Loucy (cell line): Measurements from ENCODE around the gene TXNRD1.

Experiments used
- H2AFZ ChIP-seq: fragments of 200-600 bp; sonication (generic); 2 replicates; pipeline ENCODE4 v1.6.0; 2016; ENCODE audit warnings: antibody characterized with exemption, mild to moderate bottlenecking, low read length, moderate library complexity
- H3F3A ChIP-seq: fragments of 200-600 bp; 2 replicates; pipeline ENCODE4 v1.6.0; 2016; ENCODE audit warnings: antibody characterized with exemption, low read depth, mild to moderate bottlenecking
- H3K27me3 ChIP-seq: fragments of 200-600 bp; sonication (generic); 2 replicates; pipeline ENCODE4 v1.6.1; 2014; ENCODE audit warnings: low read length, mild to moderate bottlenecking; ENCODE audit not compliant: insufficient read depth, poor library complexity, severe bottlenecking
- H3K36me3 ChIP-seq: fragments of 200-600 bp; sonication (generic); 2 replicates; pipeline ENCODE4 v1.6.1; 2016; ENCODE audit warnings: low read length; ENCODE audit not compliant: insufficient read depth
- H3K4me1 ChIP-seq: fragments of 200-600 bp; sonication (generic); 2 replicates; pipeline ENCODE4 v1.5.1; 2014; ENCODE audit warnings: low read length, mild to moderate bottlenecking; ENCODE audit not compliant: insufficient read depth, poor library complexity, severe bottlenecking
- H3K4me2 ChIP-seq: fragments of 200-600 bp; sonication (generic); 2 replicates; pipeline ENCODE4 v1.6.0; 2014; ENCODE audit warnings: antibody characterized with exemption, low read length, low read depth, mild to moderate bottlenecking; ENCODE audit not compliant: poor library complexity, severe bottlenecking
- H3K4me3 ChIP-seq: fragments of 200-600 bp; sonication (generic); 2 replicates; pipeline ENCODE4 v1.5.1; 2014; ENCODE audit warnings: low read length, mild to moderate bottlenecking, mixed read lengths; ENCODE audit not compliant: poor library complexity, severe bottlenecking
- H3K79me2 ChIP-seq: fragments of 200-600 bp; sonication (generic); 2 replicates; pipeline ENCODE4 v1.6.1; 2014; ENCODE audit warnings: low read length; ENCODE audit not compliant: insufficient read depth
- H3K9ac ChIP-seq: fragments of 200-600 bp; sonication (generic); 2 replicates; pipeline ENCODE4 v1.6.0; 2014; ENCODE audit warnings: mild to moderate bottlenecking, low read depth, low read length, moderate library complexity; ENCODE audit not compliant: poor library complexity, severe bottlenecking
- H3K9me2 ChIP-seq: fragments of 200-600 bp; sonication (generic); replicated peaks from 2 replicates; pipeline ENCODE4 v1.6.1; 2016; ENCODE audit warnings: low read depth, low read length, mixed read lengths
- H3K9me3 ChIP-seq: fragments of 200-600 bp; sonication (generic); 2 replicates; pipeline ENCODE4 v1.6.1; 2014; ENCODE audit warnings: mild to moderate bottlenecking, antibody characterized with exemption, low read length, low read depth; ENCODE audit not compliant: insufficient read depth
- H4K20me1 ChIP-seq: fragments of 200-600 bp; sonication (generic); 2 replicates; pipeline ENCODE4 v1.6.0; 2014; ENCODE audit warnings: antibody characterized with exemption, low read length, mild to moderate bottlenecking; ENCODE audit not compliant: insufficient read depth, poor library complexity, severe bottlenecking
- CTCF ChIP-seq: fragments of 200-600 bp; sonication (generic); conservative IDR thresholded peaks from 2 replicates; pipeline ENCODE4 v1.5.1; 2014; ENCODE audit warnings: mild to moderate bottlenecking, antibody characterized with exemption, low read length
- EZH2phosphoT487 ChIP-seq: fragments of 200-600 bp; IDR thresholded peaks from 2 replicates; pipeline ENCODE4 v1.6.1; 2018; ENCODE audit warnings: antibody characterized with exemption, mild to moderate bottlenecking, moderate library complexity, borderline replicate concordance

TXNRD1 gene

GRCh38 chr12:104167519-104168458 is 47.8 kb upstream of the TXNRD1 start:
- Histone ChIP-seq H3K27me3 (no peaks in the 10 kb centered on the region), H3K79me2 (no peaks in the 10 kb centered on the region), H3K4me1 (no peaks in the 10 kb centered on the region), H3K9me3 (no peaks in the 10 kb centered on the region), H3K9me2 (no peaks in the 10 kb centered on the region), H2AFZ (no peak overlapping the region), H3K4me2 (no peak overlapping the region), H3K9ac (no peak overlapping the region), H4K20me1 (no peaks in the 10 kb centered on the region), H3F3A (no peaks in the 10 kb centered on the region), H3K4me3 (no peak overlapping the region), H3K36me3 (no peaks in the 10 kb centered on the region)
- TF ChIP-seq CTCF = no peak
- no peak for TF ChIP-seq EZH2phosphoT487

DNA sequence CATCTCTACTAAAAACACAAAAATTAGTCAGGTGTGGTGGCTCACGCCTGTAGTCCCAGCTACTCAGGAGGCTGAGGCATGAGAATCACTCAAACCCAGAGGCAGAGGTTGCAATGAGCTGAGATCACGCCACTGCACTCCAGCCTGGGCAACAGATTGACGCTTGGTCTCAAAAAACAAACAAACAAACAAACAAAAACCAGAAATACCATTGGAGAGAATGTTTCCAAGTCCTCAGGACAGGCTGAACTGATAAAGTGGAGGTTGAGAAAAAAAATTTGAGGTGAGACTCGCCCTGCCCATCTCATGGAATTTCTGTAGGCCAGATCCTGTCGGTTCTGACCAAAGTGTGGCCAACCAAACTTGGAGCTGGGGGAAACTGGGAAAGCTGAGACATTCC is 47.0 kb upstream of the TXNRD1 start:
- no peak overlapping the region for H3K4me2 ChIP-seq
- H3K79me2 ChIP-seq = no peaks in the 10 kb centered on the region
- H3K9me3 ChIP-seq = no peaks in the 10 kb centered on the region
- H3K4me1 ChIP-seq = no peaks in the 10 kb centered on the region
- H3K36me3 ChIP-seq = no peaks in the 10 kb centered on the region
- no peak overlapping the region for H3K4me3 ChIP-seq
- TF ChIP-seq CTCF (no peak), EZH2phosphoT487 (no peak)
- H3K9ac ChIP-seq = no peak overlapping the region
- no peaks in the 10 kb centered on the region for H4K20me1 ChIP-seq
- no peaks in the 10 kb centered on the region for H3F3A ChIP-seq
- H3K9me2 ChIP-seq = no peaks in the 10 kb centered on the region
- H3K27me3 ChIP-seq = no peaks in the 10 kb centered on the region
- H2AFZ ChIP-seq = no peak overlapping the region

- TF ChIP-seq CTCF (no peak), EZH2phosphoT487 (no peak)
- H3K27me3 ChIP-seq = no peaks in the 10 kb centered on the region
- no peaks in the 10 kb centered on the region for H3K9me2 ChIP-seq
- no peak overlapping the region for H3K9ac ChIP-seq
- no peak overlapping the region for H2AFZ ChIP-seq
- H4K20me1 ChIP-seq = no peaks in the 10 kb centered on the region
- no peak overlapping the region for H3K4me2 ChIP-seq
- no peaks in the 10 kb centered on the region for H3K9me3 ChIP-seq
- H3K36me3 ChIP-seq = no peaks in the 10 kb centered on the region
- no peaks in the 10 kb centered on the region for H3F3A ChIP-seq
- no peak overlapping the region for H3K4me3 ChIP-seq
- H3K79me2 ChIP-seq = no peaks in the 10 kb centered on the region
- no peaks in the 10 kb centered on the region for H3K4me1 ChIP-seq
These were observed 43.6 kb upstream of the TXNRD1 start for GRCh38 chr12:104171785-104172569.
